GM18861 (cell line): Measurements from ENCODE around the gene BRD4.
"Not testable (repeated sequence)": the region's sequence is repeated elsewhere in the genome, so short reads cannot be mapped to it uniquely, and the experiment has no call there.

Experiments
- ATAC-seq: cut with Tn5 transposase; IDR thresholded peaks from one replicate; pipeline ENCODE4 v1.9.1; 2021; ENCODE audit not compliant: unreplicated experiment

Gene BRD4

GRCh38 chr19:15332311-15332996 is at the start of gene BRD4:
TSS of gene BRD4 (minus strand) at chr19:15332539. CDS start at chr19:15273099, 59,440 bp downstream.
- ATAC-seq: peak; percentile 33

GRCh38 chr19:15381864-15382263 is 49.5 kb upstream of the BRD4 start:
- no peak for ATAC-seq

GRCh38 chr19:15381429-15381828 is 49.1 kb upstream of the BRD4 start:
- no peak for ATAC-seq

GRCh38 chr19:15379999-15380647 is 47.8 kb upstream of the BRD4 start:
- ATAC-seq: peak; percentile 22

- peak; percentile 72 for ATAC-seq
These were observed 47.0 kb upstream of the BRD4 start, which contains the start of gene AKAP8 for GRCh38 chr19:15379083-15379998. TSS of gene AKAP8 (minus strand) at chr19:15379787. CDS start at chr19:15379731, 56 bp downstream.

- no peak for ATAC-seq
These were observed 46.3 kb upstream of the BRD4 start for GRCh38 chr19:15378534-15379082.

- no peak for ATAC-seq
These were observed 42.6 kb upstream of the BRD4 start for GRCh38 chr19:15374796-15375440.

- no peak for ATAC-seq
These were observed 41.8 kb upstream of the BRD4 start for GRCh38 chr19:15374105-15374651.

GRCh38 chr19:15373644-15374043 is 41.3 kb upstream of the BRD4 start:
- ATAC-seq: no peak

GRCh38 chr19:15372891-15373301 is 40.6 kb upstream of the BRD4 start:
- ATAC-seq: no peak

GRCh38 chr19:15372470-15372869 is 40.1 kb upstream of the BRD4 start:
- ATAC-seq: no peak

- ATAC-seq: no peak
These were observed 39.5 kb upstream of the BRD4 start for GRCh38 chr19:15371786-15372380.

- no peak for ATAC-seq
These were observed 38.8 kb upstream of the BRD4 start for GRCh38 chr19:15371119-15371518.

GRCh38 chr19:15369594-15369891 is 37.2 kb upstream of the BRD4 start:
- no peak for ATAC-seq

- no peak for ATAC-seq
These were observed 36.7 kb upstream of the BRD4 start for GRCh38 chr19:15368798-15369593.

GRCh38 chr19:15368051-15368632 is 35.8 kb upstream of the BRD4 start:
- ATAC-seq: no peak

GRCh38 chr19:15367439-15367838 is 35.1 kb upstream of the BRD4 start:
- ATAC-seq: no peak

GRCh38 chr19:15365264-15365663 is 32.9 kb upstream of the BRD4 start:
- ATAC-seq: no peak

GRCh38 chr19:15363791-15364190 is 31.5 kb upstream of the BRD4 start:
- ATAC-seq: not testable (repeated sequence)
